DOHH2 (cell line): Measurements from ENCODE around the gene TM6SF1.

Experiments used
- EZH2phosphoT487 ChIP-seq: fragments of 200-600 bp; sonication (generic); IDR thresholded peaks from 2 replicates; pipeline ENCODE4 v1.6.1; 2017; ENCODE audit warnings: borderline replicate concordance, mild to moderate bottlenecking, antibody characterized with exemption, low read length, moderate library complexity, mixed read lengths
- TF ChIP-seq, protein P1 (sequence below): fragments of 200-600 bp; sonication (generic); IDR thresholded peaks from one replicate; pipeline ENCODE4 v1.5.1; 2014; ENCODE audit warnings: antibody characterized with exemption, mild to moderate bottlenecking, low read depth, low read length; ENCODE audit not compliant: poor library complexity, severe bottlenecking

DNA sequence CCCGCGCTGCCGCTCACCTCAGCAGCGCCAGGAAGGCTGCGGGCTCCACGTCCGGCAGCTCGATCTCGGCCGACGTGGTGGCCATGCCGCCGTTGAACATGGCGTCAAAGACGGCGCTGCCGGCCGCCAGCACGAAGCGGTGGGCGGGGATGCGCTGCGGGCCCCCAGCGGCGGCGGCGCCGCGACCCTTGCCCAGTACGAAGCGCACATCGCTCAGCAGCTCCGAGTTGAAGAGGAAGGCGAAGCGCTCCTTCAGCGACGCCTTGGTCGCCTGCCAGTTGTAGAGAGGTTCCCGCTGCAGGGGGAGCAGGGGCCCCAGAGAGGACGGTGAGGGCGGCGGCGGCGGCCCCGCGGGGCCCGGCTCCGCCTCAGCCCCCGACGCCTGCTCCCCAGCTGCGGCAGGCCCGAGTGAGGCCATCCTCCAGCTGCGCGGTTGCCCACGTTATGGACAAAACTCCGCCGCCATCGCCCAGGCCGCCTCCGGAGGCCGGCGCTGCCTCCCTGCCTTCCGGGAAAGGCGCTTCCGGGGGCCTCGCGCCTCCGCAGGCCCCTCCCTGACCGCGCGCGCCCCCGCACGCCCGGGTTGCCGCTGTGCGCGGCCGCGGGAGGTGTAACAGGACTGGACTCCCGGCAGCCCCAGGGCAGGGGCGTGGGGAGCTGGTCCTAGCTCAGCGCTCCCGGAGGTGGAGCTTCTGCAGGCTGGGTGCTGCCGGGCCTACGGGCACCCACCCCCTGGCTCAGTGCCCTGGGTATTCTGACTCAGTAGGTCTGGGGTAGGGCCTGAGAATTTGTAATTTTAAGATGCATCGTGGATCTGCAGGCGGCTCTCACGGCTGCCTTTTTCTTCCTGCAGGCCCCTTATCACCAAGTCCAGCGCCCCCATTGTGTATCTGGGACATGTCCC lies 40.5 kb upstream of the TM6SF1 start, which contains the start of gene BTBD1:
- TF ChIP-seq, protein P1, sequence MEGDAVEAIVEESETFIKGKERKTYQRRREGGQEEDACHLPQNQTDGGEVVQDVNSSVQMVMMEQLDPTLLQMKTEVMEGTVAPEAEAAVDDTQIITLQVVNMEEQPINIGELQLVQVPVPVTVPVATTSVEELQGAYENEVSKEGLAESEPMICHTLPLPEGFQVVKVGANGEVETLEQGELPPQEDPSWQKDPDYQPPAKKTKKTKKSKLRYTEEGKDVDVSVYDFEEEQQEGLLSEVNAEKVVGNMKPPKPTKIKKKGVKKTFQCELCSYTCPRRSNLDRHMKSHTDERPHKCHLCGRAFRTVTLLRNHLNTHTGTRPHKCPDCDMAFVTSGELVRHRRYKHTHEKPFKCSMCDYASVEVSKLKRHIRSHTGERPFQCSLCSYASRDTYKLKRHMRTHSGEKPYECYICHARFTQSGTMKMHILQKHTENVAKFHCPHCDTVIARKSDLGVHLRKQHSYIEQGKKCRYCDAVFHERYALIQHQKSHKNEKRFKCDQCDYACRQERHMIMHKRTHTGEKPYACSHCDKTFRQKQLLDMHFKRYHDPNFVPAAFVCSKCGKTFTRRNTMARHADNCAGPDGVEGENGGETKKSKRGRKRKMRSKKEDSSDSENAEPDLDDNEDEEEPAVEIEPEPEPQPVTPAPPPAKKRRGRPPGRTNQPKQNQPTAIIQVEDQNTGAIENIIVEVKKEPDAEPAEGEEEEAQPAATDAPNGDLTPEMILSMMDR, result peak; percentile 5
- TF ChIP-seq EZH2phosphoT487, result no peak
